ENCODE results near the gene ABCF3.

DNA sequence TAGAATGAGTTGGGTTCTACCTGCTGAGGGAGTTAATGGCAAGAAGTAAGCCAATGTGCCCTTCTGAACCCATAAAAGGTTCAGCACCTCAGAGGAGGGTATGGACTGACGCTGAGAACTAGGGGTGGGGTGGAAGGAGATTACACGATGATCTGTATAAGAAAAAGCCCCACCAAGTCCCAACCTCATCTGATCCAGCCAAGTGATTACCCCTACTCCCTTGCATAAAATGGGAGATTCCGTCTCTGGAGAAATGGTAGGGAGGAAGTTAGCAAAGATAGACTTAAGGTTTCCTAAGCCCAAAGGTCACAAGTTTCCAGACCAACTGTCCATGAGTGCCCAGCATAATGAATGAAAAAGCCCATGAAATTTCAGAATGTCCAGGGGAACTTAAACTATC is 37.9 kb upstream of the ABCF3 start:
- TF ChIP-seq, protein P1, sequence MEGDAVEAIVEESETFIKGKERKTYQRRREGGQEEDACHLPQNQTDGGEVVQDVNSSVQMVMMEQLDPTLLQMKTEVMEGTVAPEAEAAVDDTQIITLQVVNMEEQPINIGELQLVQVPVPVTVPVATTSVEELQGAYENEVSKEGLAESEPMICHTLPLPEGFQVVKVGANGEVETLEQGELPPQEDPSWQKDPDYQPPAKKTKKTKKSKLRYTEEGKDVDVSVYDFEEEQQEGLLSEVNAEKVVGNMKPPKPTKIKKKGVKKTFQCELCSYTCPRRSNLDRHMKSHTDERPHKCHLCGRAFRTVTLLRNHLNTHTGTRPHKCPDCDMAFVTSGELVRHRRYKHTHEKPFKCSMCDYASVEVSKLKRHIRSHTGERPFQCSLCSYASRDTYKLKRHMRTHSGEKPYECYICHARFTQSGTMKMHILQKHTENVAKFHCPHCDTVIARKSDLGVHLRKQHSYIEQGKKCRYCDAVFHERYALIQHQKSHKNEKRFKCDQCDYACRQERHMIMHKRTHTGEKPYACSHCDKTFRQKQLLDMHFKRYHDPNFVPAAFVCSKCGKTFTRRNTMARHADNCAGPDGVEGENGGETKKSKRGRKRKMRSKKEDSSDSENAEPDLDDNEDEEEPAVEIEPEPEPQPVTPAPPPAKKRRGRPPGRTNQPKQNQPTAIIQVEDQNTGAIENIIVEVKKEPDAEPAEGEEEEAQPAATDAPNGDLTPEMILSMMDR (IDR thresholded peaks at IDR 0.05): no peak
- no peak for TF ChIP-seq POLR2A (IDR thresholded peaks at IDR 0.05)
